ENCODE data around the gene POFUT2.

GRCh38 chr21:45316871-45317397 is 29.2 kb upstream of the POFUT2 start:
- TF ChIP-seq CTCF (IDR thresholded peaks at IDR 0.05 in 4 of 5, conservative IDR thresholded peaks at IDR 0.05 in 1 of 5) (no peak), POLR2A (IDR thresholded peaks at IDR 0.05) (no peak)

Measured in gastrocnemius medialis (tissue), 4 donors.